Calu3 (cell line): Measurements from ENCODE around the gene DPT. TPM values are rescaled to one million over a fixed set of nuclear protein-coding genes. Genes with fewer than 3 reads are reported as not detected.

Experiments used
- BruUV-seq: library from RNA; stranded (reverse); fragments of 400-500 nt; replicated peaks from 2 replicates; lab custom pipeline; 2021; lab: Mats Ljungman, UMichigan
- CTCF ChIA-PET: fragments of 300-600 bp; sonication (Branson Sonifier 250); formaldehyde crosslinking; loops from one replicate; lab custom pipeline; 2022; ENCODE audit warnings: antibody characterized with exemption; lab: Charles Lee
- DNase-seq: peaks from one replicate; pipeline ENCODE4 v3.0.0; 2022
- H3K27ac Mint-ChIP-seq: one replicate; pipeline ENCODE4 v1.8.0; 2022; ENCODE audit warnings: mixed read lengths; ENCODE audit not compliant: unreplicated experiment
- H3K27me3 Mint-ChIP-seq: one replicate; pipeline ENCODE4 v1.8.0; 2022; ENCODE audit warnings: mixed read lengths; ENCODE audit not compliant: unreplicated experiment
- H3K36me3 Mint-ChIP-seq: one replicate; pipeline ENCODE4 v1.8.0; 2022; ENCODE audit warnings: mild to moderate bottlenecking, moderate library complexity, mixed read lengths; ENCODE audit not compliant: insufficient read depth, unreplicated experiment
- H3K4me1 Mint-ChIP-seq: one replicate; pipeline ENCODE4 v1.8.0; 2022; ENCODE audit warnings: mild to moderate bottlenecking, low read depth, mixed read lengths; ENCODE audit not compliant: unreplicated experiment
- H3K4me3 Mint-ChIP-seq: one replicate; pipeline ENCODE4 v1.8.0; 2022; ENCODE audit warnings: mild to moderate bottlenecking, low read depth, moderate library complexity, mixed read lengths; ENCODE audit not compliant: unreplicated experiment
- H3K9me3 Mint-ChIP-seq: one replicate; pipeline ENCODE4 v1.8.0; 2022; ENCODE audit warnings: low read depth, mixed read lengths; ENCODE audit not compliant: unreplicated experiment
- CTCF ChIP-seq: fragments of 200-600 bp; IDR thresholded peaks from one replicate; pipeline ENCODE4 v1.8.0; 2022; ENCODE audit warnings: antibody characterized with exemption; ENCODE audit not compliant: unreplicated experiment
- intact Hi-C: fragments of 100-400 bp; cut with micrococcal nuclease; formaldehyde crosslinking; loops from one replicate; pipeline ENCODE4 v1.10.0; 2022; ENCODE audit not compliant: unreplicated experiment
- total RNA-seq: library from RNA; stranded (reverse); gene quantifications from 2 replicates; pipeline ENCODE4 v1.2.3, GENCODE V29; 2022

DPT gene
- total RNA-seq, 1 experiment from 2014 or later, result not detected

GRCh38 chr1:168742994-168743650, 14.1 kb upstream of the DPT start:
- no peak for TF ChIP-seq CTCF
- CTCF ChIA-PET, result interaction anchor here (0.9 kb wide), 1 partner anchor 9 kb away, joined by 3 read pairs; no protein-coding TSS in a partner anchor
- no peaks in the 10 kb centered on the region for H3K27me3 Mint-ChIP-seq
- no peaks in the 10 kb centered on the region for H3K4me1 Mint-ChIP-seq
- BruUV-seq, result no TSS peak
- H3K27ac Mint-ChIP-seq, result no peak overlapping the region
- no peaks in the 10 kb centered on the region for H3K36me3 Mint-ChIP-seq
- intact Hi-C loops, result loop anchor here (5.0 kb wide), 1 partner anchor 54 kb away; no protein-coding TSS in a partner anchor
- DNase-seq, result no peak
- H3K4me3 Mint-ChIP-seq, result no peak overlapping the region
- peaks cover 3% of the 10 kb centered on the region for H3K9me3 Mint-ChIP-seq

- no TSS peak for BruUV-seq
- no peak for DNase-seq
- Mint-ChIP-seq H3K27me3 (no peaks in the 10 kb centered on the region), H3K27ac (no peak overlapping the region), H3K9me3 (peaks cover 3% of the 10 kb centered on the region), H3K36me3 (no peaks in the 10 kb centered on the region), H3K4me3 (no peak overlapping the region), H3K4me1 (no peaks in the 10 kb centered on the region)
- intact Hi-C loops, result loop anchor here (5.0 kb wide), 1 partner anchor 55 kb away; no protein-coding TSS in a partner anchor
- no peak for TF ChIP-seq CTCF
- CTCF ChIA-PET, result no interaction called here
Observed at GRCh38 chr1:168742386-168742785, 13.4 kb upstream of the DPT start.

- Mint-ChIP-seq H3K27me3 (no peaks in the 10 kb centered on the region), H3K27ac (no peak overlapping the region), H3K4me1 (peaks cover 12% of the 10 kb centered on the region), H3K36me3 (no peaks in the 10 kb centered on the region), H3K9me3 (no peaks in the 10 kb centered on the region), H3K4me3 (no peak overlapping the region)
- no TSS peak for BruUV-seq
- DNase-seq, result no peak
- intact Hi-C loops, result loop anchor here (5.0 kb wide), 1 partner anchor 57 kb away; no protein-coding TSS in a partner anchor
- TF ChIP-seq CTCF, result no peak
- CTCF ChIA-PET, result no interaction called here
Observed at GRCh38 chr1:168739908-168740307, 10.9 kb upstream of the DPT start.

- Mint-ChIP-seq H3K4me1 (peaks cover 12% of the 10 kb centered on the region), H3K4me3 (no peak overlapping the region), H3K27ac (no peak overlapping the region), H3K9me3 (no peaks in the 10 kb centered on the region), H3K27me3 (no peaks in the 10 kb centered on the region), H3K36me3 (no peaks in the 10 kb centered on the region)
- no peak for DNase-seq
- CTCF ChIA-PET, result no interaction called here
- intact Hi-C loops, result no loop called here
- TF ChIP-seq CTCF, result no peak
- no TSS peak for BruUV-seq
Observed at GRCh38 chr1:168736520-168736919, 7.5 kb upstream of the DPT start.
